Lower leg skin (tissue), 3 donors: ENCODE results near the gene RAD52.

ENCODE experiments used
- POLR2A ChIP-seq, 2 donors: fragments of 450-650 bp; IDR thresholded peaks; one replicate each; pipeline ENCODE4 v1.6.1; 2016 to 2017; ENCODE audit warnings: antibody characterized with exemption in 2 of 2, mild to moderate bottlenecking in 1 of 2, moderate library complexity in 1 of 2
- TF ChIP-seq, protein P1 (sequence below), 3 donors: fragments of 450-650 bp; IDR thresholded peaks; one replicate each; pipeline ENCODE4 v1.5.1; 2016; ENCODE audit warnings: antibody characterized with exemption in 3 of 3, mild to moderate bottlenecking in 3 of 3, moderate library complexity in 2 of 3

DNA sequence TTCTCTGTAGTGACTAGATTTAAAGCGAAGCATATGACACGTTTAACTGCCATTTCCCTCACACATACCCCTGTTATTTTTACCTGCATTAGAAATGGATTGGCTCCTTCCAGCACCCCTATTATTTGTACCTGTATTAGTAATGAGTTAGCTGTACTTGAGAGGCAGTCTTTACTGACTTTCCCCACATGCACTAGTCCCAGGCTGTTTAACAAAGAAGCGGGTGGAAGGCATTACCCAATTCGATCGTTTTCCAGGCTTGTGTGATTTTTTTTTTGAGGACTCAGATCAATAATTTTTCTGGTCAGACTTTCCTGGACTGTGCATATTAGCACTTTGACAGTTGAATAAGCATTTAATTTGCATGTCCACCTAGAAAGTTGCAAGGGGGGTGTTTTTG, 46.4 kb downstream of the RAD52 start:
- no peak for TF ChIP-seq POLR2A (IDR thresholded peaks at IDR 0.05)
- TF ChIP-seq, protein P1, sequence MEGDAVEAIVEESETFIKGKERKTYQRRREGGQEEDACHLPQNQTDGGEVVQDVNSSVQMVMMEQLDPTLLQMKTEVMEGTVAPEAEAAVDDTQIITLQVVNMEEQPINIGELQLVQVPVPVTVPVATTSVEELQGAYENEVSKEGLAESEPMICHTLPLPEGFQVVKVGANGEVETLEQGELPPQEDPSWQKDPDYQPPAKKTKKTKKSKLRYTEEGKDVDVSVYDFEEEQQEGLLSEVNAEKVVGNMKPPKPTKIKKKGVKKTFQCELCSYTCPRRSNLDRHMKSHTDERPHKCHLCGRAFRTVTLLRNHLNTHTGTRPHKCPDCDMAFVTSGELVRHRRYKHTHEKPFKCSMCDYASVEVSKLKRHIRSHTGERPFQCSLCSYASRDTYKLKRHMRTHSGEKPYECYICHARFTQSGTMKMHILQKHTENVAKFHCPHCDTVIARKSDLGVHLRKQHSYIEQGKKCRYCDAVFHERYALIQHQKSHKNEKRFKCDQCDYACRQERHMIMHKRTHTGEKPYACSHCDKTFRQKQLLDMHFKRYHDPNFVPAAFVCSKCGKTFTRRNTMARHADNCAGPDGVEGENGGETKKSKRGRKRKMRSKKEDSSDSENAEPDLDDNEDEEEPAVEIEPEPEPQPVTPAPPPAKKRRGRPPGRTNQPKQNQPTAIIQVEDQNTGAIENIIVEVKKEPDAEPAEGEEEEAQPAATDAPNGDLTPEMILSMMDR (IDR thresholded peaks at IDR 0.05), result no peak
